HepG2 (cell line): ENCODE data around the gene TMTC1. TPM values are rescaled to one million over a fixed set of nuclear protein-coding genes. Genes with fewer than 3 reads are reported as not detected.

Source experiments
- ATAC-seq: fragments of 200-7000 bp; cut with Tn5 transposase; 3 replicates; pipeline ENCODE4 v1.9.1; 2020; ENCODE audit warnings: mild to moderate bottlenecking, moderate library complexity
- BruUV-seq: library from RNA; stranded (reverse); fragments of 400-500 nt; replicated peaks from 2 replicates; lab custom pipeline; 2021; lab: Mats Ljungman, UMichigan
- CTCF ChIA-PET: fragments of 300-600 bp; formaldehyde crosslinking; extraction: SDS; loops from one replicate; lab custom pipeline; 2021; ENCODE audit warnings: low total read pairs, inconsistent platforms, low intra/inter-chr PET ratio; lab: Yijun Ruan, JAX
- POLR2A ChIA-PET: fragments of 350-600 bp; sonication (Branson Sonifier 250); formaldehyde crosslinking; loops from one replicate; lab custom pipeline; 2020; ENCODE audit warnings: antibody characterized with exemption, inconsistent platforms; lab: Yijun Ruan, JAX
- DNase-seq: peaks from one replicate; pipeline ENCODE4 v3.0.0-alpha.2; 2015; ENCODE audit warnings: low spot score
- FAIRE-seq: peaks from 3 replicates; lab custom pipeline; 2011; peaks lifted over from hg19 to GRCh38; lab: Jason Lieb, UNC
- H2AFZ ChIP-seq: one replicate; pipeline ENCODE4 v1.6.1; 2011; ENCODE audit warnings: low read length, inconsistent platforms
- H3K27ac ChIP-seq: fragments of 300-600 bp; 3 replicates; pipeline ENCODE4 v1.8.0; 2011; ENCODE audit warnings: mixed run types, mild to moderate bottlenecking, mixed read lengths, low read length, inconsistent platforms; ENCODE audit not compliant: insufficient read depth; ENCODE audit errors: extremely low read length
- H3K27me3 ChIP-seq, 2 experiments: fragments of 200-600 bp in 1 of 2; 2 replicates in 1 of 2; 3 replicates in 1 of 2; pipeline versions ENCODE4 v1.6.0 to v1.8.0; 2011; ENCODE audit warnings: low read length in 2 of 2, mild to moderate bottlenecking in 2 of 2, moderate library complexity in 2 of 2, inconsistent platforms in 1 of 2; ENCODE audit not compliant: insufficient read depth in 2 of 2, control insufficient read depth in 1 of 2
- H3K36me3 ChIP-seq, 2 experiments: fragments of 200-600 bp in 1 of 2; replicated peaks in 1 of 2; 2 replicates in 1 of 2; 3 replicates in 1 of 2; pipeline versions ENCODE4 v1.5.1 to v1.8.0; 2011; ENCODE audit warnings: low read length in 2 of 2, inconsistent platforms in 1 of 2; ENCODE audit not compliant: insufficient read depth in 2 of 2, control insufficient read depth in 1 of 2
- H3K4me1 ChIP-seq: 2 replicates; pipeline ENCODE4 v1.5.1; 2012; ENCODE audit warnings: low read length, inconsistent platforms; ENCODE audit not compliant: insufficient read depth
- H3K4me2 ChIP-seq: 2 replicates; pipeline ENCODE4 v1.6.0; 2011; ENCODE audit warnings: low read depth, low read length, inconsistent platforms
- H3K4me3 ChIP-seq, 3 experiments: fragments of 200-600 bp in 1 of 3; sonication (generic), shearing (Covaris generic) in 1 of 3; replicated peaks in 1 of 3; 2 replicates each; pipeline ENCODE4 v1.5.1; 2011 to 2016; ENCODE audit warnings: low read length in 3 of 3, inconsistent platforms in 2 of 3, low read depth in 2 of 3, mild to moderate bottlenecking in 2 of 3, control low read depth in 1 of 3, mixed read lengths in 1 of 3; ENCODE audit not compliant: insufficient read depth in 1 of 3
- H3K79me2 ChIP-seq: one replicate; pipeline ENCODE4 v1.6.1; 2011; ENCODE audit warnings: low read length, inconsistent platforms; ENCODE audit not compliant: insufficient read depth
- H3K9ac ChIP-seq: 2 replicates; pipeline ENCODE4 v1.6.0; 2011; ENCODE audit warnings: mild to moderate bottlenecking, low read depth, low read length, inconsistent platforms; ENCODE audit not compliant: insufficient read depth
- H3K9me3 ChIP-seq: 2 replicates; pipeline ENCODE4 v1.5.1; 2012; ENCODE audit warnings: mild to moderate bottlenecking, low read length
- H4K20me1 ChIP-seq: 2 replicates; pipeline ENCODE4 v1.6.0; 2011; ENCODE audit warnings: inconsistent platforms, mild to moderate bottlenecking, low read length, moderate library complexity; ENCODE audit not compliant: insufficient read depth
- ARNTL ChIP-seq: sonication (generic); formaldehyde crosslinking; IDR thresholded peaks from 2 replicates; pipeline ENCODE4 v1.4.0; 2020; ENCODE audit warnings: mild to moderate bottlenecking, missing genetic modification reagents
- BRF2 ChIP-seq: sonication (generic); formaldehyde crosslinking; IDR thresholded peaks from 2 replicates; pipeline ENCODE4 v1.8.1; 2022; ENCODE audit warnings: mild to moderate bottlenecking, missing genetic modification reagents
- GPBP1L1 ChIP-seq: sonication (generic); formaldehyde crosslinking; IDR thresholded peaks from 2 replicates; pipeline ENCODE4 v1.5.0; 2020; ENCODE audit warnings: mild to moderate bottlenecking, missing genetic modification reagents
- HMG20A ChIP-seq: IDR thresholded peaks from 2 replicates; pipeline ENCODE4 v1.6.1; 2016; ENCODE audit warnings: borderline replicate concordance
- HMG20B ChIP-seq: conservative IDR thresholded peaks from 2 replicates; pipeline ENCODE4 v1.6.1; 2016; ENCODE audit warnings: missing genetic modification reagents, missing compliant biosample characterization
- MXD4 ChIP-seq: IDR thresholded peaks from 2 replicates; pipeline ENCODE4 v1.6.1; 2016; ENCODE audit warnings: mild to moderate bottlenecking, missing biosample characterization, missing genetic modification reagents
- NR3C1 ChIP-seq: sonication (generic); formaldehyde crosslinking; IDR thresholded peaks from 2 replicates; pipeline ENCODE4 v1.4.0; 2020; ENCODE audit warnings: missing genetic modification reagents
- TOPORS ChIP-seq: sonication (generic); formaldehyde crosslinking; IDR thresholded peaks from 2 replicates; pipeline ENCODE4 v1.8.0; 2023; ENCODE audit warnings: mild to moderate bottlenecking, missing genetic modification reagents
- ZBTB4 ChIP-seq: sonication (generic); formaldehyde crosslinking; IDR thresholded peaks from 2 replicates; pipeline ENCODE4 v1.4.0; 2020; ENCODE audit warnings: missing genetic modification reagents, mild to moderate bottlenecking, borderline replicate concordance
- ZNF589 ChIP-seq: sonication (generic); formaldehyde crosslinking; conservative IDR thresholded peaks from 2 replicates; pipeline ENCODE4 v1.8.0; 2022; ENCODE audit warnings: mild to moderate bottlenecking, moderate library complexity, missing genetic modification reagents
- WGBS: methylation state at CpG from one replicate; pipeline ENCODE4 v1.1.6; 2017; ENCODE audit warnings: low lambda C conversion rate; 5-methylcytosine and 5-hydroxymethylcytosine counted together
- in situ Hi-C: cut with HindIII; loops from 2 replicates; pipeline ENCODE4 v1.10.0; 2017; ENCODE audit warnings: low pct_unique_long_range_greater_than_20kb; ENCODE audit not compliant: extremely low pct_ligation_motif_present
- intact Hi-C: fragments of 100-400 bp; cut with micrococcal nuclease; formaldehyde crosslinking; loops from one replicate; pipeline ENCODE4 v1.10.0; 2022; ENCODE audit not compliant: unreplicated experiment
- polyA plus RNA-seq, 8 experiments: library from polyadenylated mRNA; depleted of rRNA in 3 of 8; stranded (reverse) in 7 of 8; unstranded in 1 of 8; fragments of >200 nt; fragmentation: Illumina TruSeq in 4 of 8; extraction: Trizol in 4 of 8; gene quantifications; 2 replicates each; pipeline versions ENCODE4 v1.2.1 to v1.2.3, GENCODE V29; 2011 to 2016; ENCODE audit warnings: low read depth in 4 of 8, missing spikeins in 1 of 8, mixed read lengths in 1 of 8; ENCODE audit not compliant: insufficient read depth in 1 of 8
- total RNA-seq, 5 experiments: library from RNA; depleted of rRNA; stranded (reverse); fragments of >200 nt; fragmentation: Illumina TruSeq; extraction: Trizol; gene quantifications; 2 replicates each; pipeline ENCODE4 v1.2.3, GENCODE V29; 2016; ENCODE audit warnings: low read depth in 1 of 5
- TF ChIP-seq, protein P1 (sequence below): sonication (generic); formaldehyde crosslinking; IDR thresholded peaks from 2 replicates; pipeline ENCODE4 v1.4.0; 2020; ENCODE audit warnings: missing genetic modification reagents
- TF ChIP-seq, protein P2 (sequence below): sonication (generic); formaldehyde crosslinking; IDR thresholded peaks from 2 replicates; pipeline ENCODE4 v1.5.0; 2020; ENCODE audit warnings: missing genetic modification reagents, mild to moderate bottlenecking, borderline replicate concordance
- TF ChIP-seq, protein P3 (sequence below): sonication (generic); formaldehyde crosslinking; IDR thresholded peaks from 2 replicates; pipeline ENCODE4 v1.4.0; 2020; ENCODE audit warnings: missing genetic modification reagents

Gene TMTC1
- total and polyA plus RNA-seq, 2 of the 13 experiments (the other 11 are each of a cell fraction or from before 2014, with no cell fraction given): 0.69 to 1.8 TPM

GRCh38 chr12:29771165-29771564 is 12.6 kb downstream of the TMTC1 start (continued):
- TF ChIP-seq ZBTB4 (no peak), HMG20A (CRISPR knock-in tag) (no peak), HMG20B (CRISPR knock-in tag) (no peak), TOPORS (CRISPR knock-in tag) (no peak), ARNTL (CRISPR knock-in tag) (no peak)
- TF ChIP-seq, all 625 proteins: peak for 0

DNA sequence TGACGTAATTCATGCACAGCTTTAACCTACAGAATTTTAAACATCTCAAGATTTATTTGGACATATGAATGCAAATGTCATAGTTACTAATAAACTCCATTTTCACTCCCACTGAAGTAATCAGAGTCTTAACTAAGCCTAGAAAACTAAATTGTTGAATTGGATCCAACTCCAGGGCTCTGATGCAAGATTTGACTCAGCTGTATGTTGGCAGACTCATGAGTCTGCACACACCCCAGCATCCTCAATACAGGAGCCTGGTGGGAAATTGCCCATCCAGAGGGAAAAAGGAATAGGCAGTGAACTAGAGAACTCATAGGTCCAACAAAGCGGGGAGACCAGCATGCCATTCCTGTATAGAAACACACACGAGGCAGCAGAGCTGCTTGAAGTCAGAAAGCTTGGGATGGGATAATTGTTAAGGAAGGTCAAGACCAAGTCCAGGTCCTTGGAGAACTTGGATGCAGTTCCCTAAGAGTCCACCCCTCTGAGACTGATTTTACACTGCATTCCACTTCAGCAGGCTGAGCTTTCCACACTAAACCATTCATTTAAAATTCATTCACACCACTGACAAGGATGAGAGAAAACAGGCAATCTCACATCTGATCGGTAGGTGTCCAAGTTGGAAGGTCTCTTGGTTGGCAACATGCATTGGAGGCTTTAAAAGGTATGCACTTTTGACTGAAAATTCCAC is 14.4 kb downstream of the TMTC1 start:
- WGBS: 18% methylated on average over 4 of the region's 4 CpGs
- no peaks in the 10 kb centered on the region for H3K27me3 ChIP-seq
- CTCF ChIA-PET: no interaction called here
- no peak overlapping the region for H2AFZ ChIP-seq
- H3K9ac ChIP-seq: no peak overlapping the region
- H3K27ac ChIP-seq: no peak overlapping the region
- no peaks in the 10 kb centered on the region for H3K9me3 ChIP-seq
- H4K20me1 ChIP-seq: no peaks in the 10 kb centered on the region
- no TSS peak for BruUV-seq
- FAIRE-seq (no peak), DNase-seq (no peak), ATAC-seq (no peak)
- no peaks in the 10 kb centered on the region for H3K4me1 ChIP-seq
- H3K4me3 ChIP-seq: no peak overlapping the region
- no peaks in the 10 kb centered on the region for H3K79me2 ChIP-seq
- POLR2A ChIA-PET: no interaction called here
- H3K4me2 ChIP-seq: no peak overlapping the region
- in situ Hi-C loops: no loop called here
- intact Hi-C loops: no loop called here
- H3K36me3 ChIP-seq: no peaks in the 10 kb centered on the region
- TF ChIP-seq GPBP1L1 (CRISPR knock-in tag) (no peak), NR3C1 (no peak), ZNF589 (CRISPR knock-in tag) (no peak), BRF2 (CRISPR knock-in tag) (no peak), MXD4 (CRISPR knock-in tag) (no peak)
- TF ChIP-seq, protein P1, sequence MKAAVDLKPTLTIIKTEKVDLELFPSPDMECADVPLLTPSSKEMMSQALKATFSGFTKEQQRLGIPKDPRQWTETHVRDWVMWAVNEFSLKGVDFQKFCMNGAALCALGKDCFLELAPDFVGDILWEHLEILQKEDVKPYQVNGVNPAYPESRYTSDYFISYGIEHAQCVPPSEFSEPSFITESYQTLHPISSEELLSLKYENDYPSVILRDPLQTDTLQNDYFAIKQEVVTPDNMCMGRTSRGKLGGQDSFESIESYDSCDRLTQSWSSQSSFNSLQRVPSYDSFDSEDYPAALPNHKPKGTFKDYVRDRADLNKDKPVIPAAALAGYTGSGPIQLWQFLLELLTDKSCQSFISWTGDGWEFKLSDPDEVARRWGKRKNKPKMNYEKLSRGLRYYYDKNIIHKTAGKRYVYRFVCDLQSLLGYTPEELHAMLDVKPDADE (CRISPR knock-in tag): no peak
- TF ChIP-seq, protein P2, sequence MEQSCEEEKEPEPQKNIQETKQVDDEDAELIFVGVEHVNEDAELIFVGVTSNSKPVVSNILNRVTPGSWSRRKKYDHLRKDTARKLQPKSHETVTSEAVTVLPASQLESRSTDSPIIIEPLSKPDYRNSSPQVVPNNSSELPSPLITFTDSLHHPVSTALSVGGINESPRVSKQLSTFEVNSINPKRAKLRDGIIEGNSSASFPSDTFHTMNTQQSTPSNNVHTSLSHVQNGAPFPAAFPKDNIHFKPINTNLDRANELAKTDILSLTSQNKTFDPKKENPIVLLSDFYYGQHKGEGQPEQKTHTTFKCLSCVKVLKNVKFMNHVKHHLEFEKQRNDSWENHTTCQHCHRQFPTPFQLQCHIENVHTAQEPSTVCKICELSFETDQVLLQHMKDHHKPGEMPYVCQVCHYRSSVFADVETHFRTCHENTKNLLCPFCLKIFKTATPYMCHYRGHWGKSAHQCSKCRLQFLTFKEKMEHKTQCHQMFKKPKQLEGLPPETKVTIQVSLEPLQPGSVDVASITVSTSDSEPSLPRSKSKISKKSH (CRISPR knock-in tag): no peak
- TF ChIP-seq, protein P3, sequence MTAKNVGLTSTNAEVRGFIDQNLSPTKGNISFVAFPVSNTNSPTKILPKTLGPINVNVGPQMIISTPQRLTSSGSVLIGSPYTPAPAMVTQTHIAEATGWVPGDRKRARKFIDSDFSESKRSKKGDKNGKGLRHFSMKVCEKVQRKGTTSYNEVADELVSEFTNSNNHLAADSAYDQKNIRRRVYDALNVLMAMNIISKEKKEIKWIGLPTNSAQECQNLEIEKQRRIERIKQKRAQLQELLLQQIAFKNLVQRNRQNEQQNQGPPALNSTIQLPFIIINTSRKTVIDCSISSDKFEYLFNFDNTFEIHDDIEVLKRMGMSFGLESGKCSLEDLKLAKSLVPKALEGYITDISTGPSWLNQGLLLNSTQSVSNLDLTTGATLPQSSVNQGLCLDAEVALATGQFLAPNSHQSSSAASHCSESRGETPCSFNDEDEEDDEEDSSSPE (CRISPR knock-in tag): no peak
